ENCODE data around the gene APH1B.
"Not testable (repeated sequence)": the region's sequence is repeated elsewhere in the genome, so short reads cannot be mapped to it uniquely, and the experiment has no call there.

APH1B gene

DNA sequence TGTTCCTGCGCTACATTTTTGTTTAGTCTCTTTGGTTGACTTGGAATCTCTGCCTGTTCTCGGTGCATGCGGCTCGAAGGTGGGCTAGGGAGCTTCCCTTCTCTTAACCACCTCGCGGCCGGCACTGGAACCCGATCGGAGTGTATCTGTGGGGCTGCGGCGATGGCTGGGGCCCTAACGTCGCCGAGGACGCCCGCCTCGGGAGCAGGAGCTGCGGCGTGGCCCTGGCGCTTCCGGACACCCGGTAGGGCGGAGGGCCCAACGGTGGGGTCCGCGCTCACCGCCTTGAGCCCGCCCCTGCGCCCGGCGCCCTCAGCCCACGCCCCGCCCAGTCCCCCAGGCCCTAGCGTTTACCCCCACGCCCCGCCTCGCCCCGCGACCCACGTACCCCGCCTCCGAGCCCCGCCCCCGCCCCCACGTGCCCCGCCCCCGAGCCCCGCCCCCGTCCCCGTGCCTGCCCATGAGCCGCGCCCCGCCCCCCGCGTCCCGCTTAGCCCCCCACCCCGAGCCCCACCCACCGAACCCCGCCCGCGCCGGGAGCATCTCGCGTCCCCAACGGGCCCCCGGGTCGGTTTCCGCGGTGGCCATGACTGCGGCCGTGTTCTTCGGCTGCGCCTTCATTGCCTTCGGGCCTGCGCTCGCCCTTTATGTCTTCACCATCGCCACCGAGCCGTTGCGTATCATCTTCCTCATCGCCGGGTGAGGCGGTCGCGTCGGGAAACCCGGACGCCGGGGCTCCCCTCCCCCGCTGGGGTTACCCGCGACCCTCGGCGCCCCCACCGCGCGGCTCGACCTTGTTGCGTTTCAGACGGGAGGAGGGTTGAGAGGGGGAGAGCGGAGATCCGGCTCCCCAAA lies at the start of gene APH1B:
Gene APH1B, plus strand, starts transcription at position 568 of the 855 bp plus-strand sequence. Its CDS starts 19 bp downstream, at position 587.
- in situ Hi-C loops (cut with HindIII; ENCODE audit: low pct_ligation_motif_present, low pct_unique_long_range_greater_than_20kb, low sequenced_read_pairs) = no loop called here
- peak; percentile 72 for DNase-seq

GRCh38 chr15:63227689-63228088 lies 49.7 kb upstream of the APH1B start:
- in situ Hi-C loops (cut with HindIII; ENCODE audit: low pct_ligation_motif_present, low pct_unique_long_range_greater_than_20kb, low sequenced_read_pairs) = no loop called here
- DNase-seq = no peak

- in situ Hi-C loops (cut with HindIII; ENCODE audit: low pct_ligation_motif_present, low pct_unique_long_range_greater_than_20kb, low sequenced_read_pairs) = no loop called here
- no peak for DNase-seq
These were observed 46.2 kb upstream of the APH1B start for GRCh38 chr15:63231206-63231605.

DNA sequence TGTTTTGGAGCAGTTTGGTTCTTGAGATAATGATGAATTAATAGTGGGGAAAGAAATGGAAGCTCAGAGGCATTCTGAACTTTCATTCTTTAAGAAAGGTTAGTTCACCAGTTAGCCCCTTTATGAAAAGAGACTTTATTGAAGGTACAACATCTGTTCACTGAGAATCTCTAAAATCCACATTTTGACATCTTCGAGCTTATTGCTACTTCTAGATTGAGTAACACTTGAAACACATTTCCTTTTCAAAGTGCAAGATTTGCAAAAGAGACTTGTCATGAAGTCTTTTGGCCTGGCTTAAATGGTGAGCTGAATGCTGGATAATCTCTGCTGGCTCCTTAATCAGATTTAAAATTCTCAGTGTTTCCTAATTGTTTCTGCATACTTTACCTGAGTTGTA lies 45.7 kb upstream of the APH1B start:
- no peak for DNase-seq
- in situ Hi-C loops (cut with HindIII; ENCODE audit: low pct_ligation_motif_present, low pct_unique_long_range_greater_than_20kb, low sequenced_read_pairs) = no loop called here

GRCh38 chr15:63232405-63232804 lies 45.0 kb upstream of the APH1B start:
- no peak for DNase-seq
- in situ Hi-C loops (cut with HindIII; ENCODE audit: low pct_ligation_motif_present, low pct_unique_long_range_greater_than_20kb, low sequenced_read_pairs) = no loop called here

DNA sequence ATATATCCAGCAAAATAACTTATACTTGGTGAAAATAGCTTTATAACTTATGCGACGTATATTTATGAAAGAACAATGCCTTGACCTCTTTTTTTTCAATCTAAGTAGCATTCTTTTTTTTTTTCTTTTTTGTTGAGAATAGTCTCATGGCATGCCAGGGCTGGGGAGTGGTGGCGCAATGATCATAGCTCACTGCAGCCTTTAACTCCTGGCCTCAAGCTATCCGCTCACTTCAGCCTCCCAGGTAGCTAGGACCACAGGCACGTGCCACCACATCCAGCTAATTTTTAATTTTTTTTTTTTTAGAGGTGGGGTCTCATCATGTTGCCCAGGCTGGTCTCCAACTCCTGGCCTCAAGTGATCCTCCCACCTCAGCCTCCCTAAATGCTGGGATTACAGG lies 44.5 kb upstream of the APH1B start:
- in situ Hi-C loops (cut with HindIII; ENCODE audit: low pct_ligation_motif_present, low pct_unique_long_range_greater_than_20kb, low sequenced_read_pairs) = no loop called here
- DNase-seq = no peak

GRCh38 chr15:63233667-63234423 lies 43.6 kb upstream of the APH1B start:
- DNase-seq = no peak
- in situ Hi-C loops (cut with HindIII; ENCODE audit: low pct_ligation_motif_present, low pct_unique_long_range_greater_than_20kb, low sequenced_read_pairs) = no loop called here

DNA sequence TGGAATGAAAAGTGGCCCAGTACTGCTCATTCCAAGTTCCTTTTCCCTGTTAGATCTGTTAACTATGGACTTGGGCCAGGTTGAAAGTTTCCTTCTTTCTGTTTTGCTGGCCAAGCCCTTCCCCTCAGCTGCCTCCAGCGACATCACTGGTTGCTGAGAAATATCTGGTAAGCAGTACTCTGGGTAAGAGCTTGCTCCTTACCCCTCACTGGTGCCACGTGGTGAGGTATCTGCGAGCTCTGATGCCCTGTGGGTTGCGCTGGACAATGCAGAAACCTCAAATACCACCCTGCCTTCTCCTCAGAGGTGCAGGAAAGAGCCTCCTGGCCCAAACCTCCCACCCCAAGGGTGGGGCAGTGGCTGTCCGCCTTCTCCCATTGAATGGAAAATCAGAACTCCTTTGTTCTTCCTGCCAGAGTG lies 42.9 kb upstream of the APH1B start:
- in situ Hi-C loops (cut with HindIII; ENCODE audit: low pct_ligation_motif_present, low pct_unique_long_range_greater_than_20kb, low sequenced_read_pairs) = no loop called here
- peak; percentile 26 for DNase-seq

DNA sequence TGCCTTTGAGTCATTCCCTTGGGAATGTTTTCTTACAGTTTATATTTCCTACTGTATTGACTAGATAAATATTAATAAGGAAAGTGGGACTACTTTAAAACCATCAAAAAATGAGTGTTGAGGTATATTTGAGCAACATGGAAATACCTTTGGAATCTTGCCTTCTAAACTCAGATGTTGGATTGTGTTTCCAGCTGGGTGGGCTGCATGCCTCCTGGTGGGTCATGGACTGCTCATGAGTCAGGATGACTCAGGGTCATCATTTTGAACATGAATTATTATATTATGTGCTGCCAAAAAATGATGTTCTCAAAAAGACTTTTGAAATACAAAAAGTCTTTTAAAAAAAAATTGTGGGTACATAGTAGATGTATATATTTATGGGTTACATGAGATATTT lies 41.1 kb upstream of the APH1B start:
- in situ Hi-C loops (cut with HindIII; ENCODE audit: low pct_ligation_motif_present, low pct_unique_long_range_greater_than_20kb, low sequenced_read_pairs) = no loop called here
- DNase-seq = no peak

DNA sequence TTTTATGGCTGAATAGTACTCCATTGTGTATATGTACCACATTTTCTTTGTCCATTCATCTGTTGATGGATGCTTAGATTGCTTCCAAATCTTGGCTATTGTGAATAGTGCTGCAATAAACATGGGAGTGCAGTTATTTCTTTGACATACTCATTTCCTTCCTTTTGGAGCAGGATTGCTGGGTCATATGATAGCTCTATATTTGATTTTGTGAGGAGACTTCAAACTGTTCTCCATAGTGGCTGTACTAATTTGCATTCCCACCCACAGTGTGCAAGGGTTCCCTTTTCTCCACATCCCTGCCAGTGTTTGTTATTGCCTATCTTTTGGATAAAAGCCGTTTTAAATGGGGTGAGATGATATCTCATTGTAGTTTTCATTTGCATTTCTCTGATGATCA lies 40.3 kb upstream of the APH1B start:
- in situ Hi-C loops (cut with HindIII; ENCODE audit: low pct_ligation_motif_present, low pct_unique_long_range_greater_than_20kb, low sequenced_read_pairs); DNase-seq: not testable (repeated sequence)

DNA sequence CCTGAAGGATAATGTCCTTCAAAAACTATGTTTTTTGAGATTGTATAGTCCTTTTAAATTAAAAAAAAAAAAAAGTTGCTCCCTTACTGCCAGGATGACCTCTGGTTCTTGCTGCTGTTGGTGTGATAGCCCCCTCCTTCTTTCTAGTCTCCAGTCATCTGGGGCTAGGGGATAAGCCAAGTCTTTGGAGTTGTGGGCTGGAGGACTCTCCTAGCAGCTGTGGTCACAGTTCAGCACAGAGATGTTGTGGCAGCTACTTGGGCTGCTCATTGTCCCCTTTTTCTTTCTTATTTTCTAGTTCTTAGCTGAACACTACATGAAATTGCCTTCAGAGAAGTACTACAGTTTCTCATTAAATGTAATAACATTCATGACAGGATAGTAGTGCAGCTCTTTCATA lies 39.2 kb upstream of the APH1B start:
- in situ Hi-C loops (cut with HindIII; ENCODE audit: low pct_ligation_motif_present, low pct_unique_long_range_greater_than_20kb, low sequenced_read_pairs) = no loop called here
- no peak for DNase-seq

- in situ Hi-C loops (cut with HindIII; ENCODE audit: low pct_ligation_motif_present, low pct_unique_long_range_greater_than_20kb, low sequenced_read_pairs) = no loop called here
- no peak for DNase-seq
These were observed 38.6 kb upstream of the APH1B start for GRCh38 chr15:63238796-63239195.

GRCh38 chr15:63240109-63240508 lies 37.3 kb upstream of the APH1B start:
- no peak for DNase-seq
- in situ Hi-C loops (cut with HindIII; ENCODE audit: low pct_ligation_motif_present, low pct_unique_long_range_greater_than_20kb, low sequenced_read_pairs) = no loop called here

DNA sequence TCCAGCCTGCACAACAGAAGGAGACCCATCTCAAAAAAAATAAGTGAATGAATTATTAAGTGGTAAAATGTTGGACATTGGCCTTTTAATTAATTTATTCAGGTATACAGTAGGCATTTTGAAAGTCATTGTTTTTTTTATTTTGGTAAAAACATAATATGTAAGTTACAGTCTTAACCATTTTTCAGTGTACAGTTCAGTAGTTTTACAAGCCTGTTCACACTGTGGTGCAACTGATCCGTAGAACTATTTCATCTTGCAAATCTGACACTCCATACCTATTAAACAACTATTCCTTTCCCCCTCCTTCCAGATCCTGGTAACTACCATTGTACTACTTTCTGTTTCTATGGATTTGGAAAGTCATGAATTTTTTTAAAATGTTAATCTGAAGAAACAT lies 36.1 kb upstream of the APH1B start:
- in situ Hi-C loops (cut with HindIII; ENCODE audit: low pct_ligation_motif_present, low pct_unique_long_range_greater_than_20kb, low sequenced_read_pairs) = no loop called here
- no peak for DNase-seq

- in situ Hi-C loops (cut with HindIII; ENCODE audit: low pct_ligation_motif_present, low pct_unique_long_range_greater_than_20kb, low sequenced_read_pairs) = no loop called here
These were observed 34.3 kb upstream of the APH1B start for GRCh38 chr15:63243101-63243500.

GRCh38 chr15:63243776-63244175 lies 33.6 kb upstream of the APH1B start:
- DNase-seq = no peak
- in situ Hi-C loops (cut with HindIII; ENCODE audit: low pct_ligation_motif_present, low pct_unique_long_range_greater_than_20kb, low sequenced_read_pairs) = no loop called here

More at GRCh38 chr15:63243101-63243500, 34.3 kb upstream of the APH1B start:
- no peak for DNase-seq

- in situ Hi-C loops (cut with HindIII; ENCODE audit: low pct_ligation_motif_present, low pct_unique_long_range_greater_than_20kb, low sequenced_read_pairs) = no loop called here
- DNase-seq = no peak
These were observed 33.0 kb upstream of the APH1B start for GRCh38 chr15:63244399-63244798.

DNA sequence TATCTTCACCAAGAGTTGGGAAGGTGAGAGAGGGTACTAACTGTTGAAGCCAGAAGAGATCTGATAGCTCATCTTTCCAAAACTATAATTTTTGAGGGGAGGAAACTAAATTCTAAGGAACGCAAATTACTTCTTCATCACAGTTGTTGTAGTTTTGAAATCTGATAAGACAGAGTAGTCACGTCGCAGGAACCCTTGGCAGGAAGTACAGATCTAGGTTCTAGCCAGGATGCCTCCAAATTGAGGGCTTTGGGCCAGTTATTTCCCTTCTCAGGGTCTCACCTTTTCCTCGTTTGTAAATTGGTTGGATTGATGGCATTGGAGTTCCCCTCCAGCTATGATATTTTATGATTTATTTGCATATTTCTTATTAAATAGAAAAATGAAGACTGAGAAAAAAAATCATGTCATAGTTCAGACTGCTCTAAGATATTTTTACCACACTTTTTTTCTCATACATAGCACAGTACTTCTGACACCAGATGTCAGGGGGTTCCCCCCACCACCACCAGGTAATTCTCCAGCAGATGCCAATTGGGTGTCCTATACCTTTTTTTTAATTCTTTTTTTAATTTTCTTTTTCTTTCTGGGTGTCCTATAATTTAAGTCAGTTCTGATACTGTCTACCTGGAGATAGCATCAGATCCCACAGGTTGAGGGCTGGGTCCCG lies 32.3 kb upstream of the APH1B start:
- in situ Hi-C loops (cut with HindIII; ENCODE audit: low pct_ligation_motif_present, low pct_unique_long_range_greater_than_20kb, low sequenced_read_pairs) = no loop called here
- DNase-seq = no peak
